ENCODE data around the gene CTDSPL. TPM values are rescaled to one million over a fixed set of nuclear protein-coding genes. Genes with fewer than 3 reads are reported as not detected.

Gene CTDSPL
- total RNA-seq, 1 donor from 2014 or later, result not detected

GRCh38 chr3:38015984-38016383 is 154.3 kb downstream of the CTDSPL start:
- Mint-ChIP-seq H3K9me3 (peaks cover 11% of the 10 kb centered on the region), H3K27ac (no peak overlapping the region), H3K4me1 (no peaks in the 10 kb centered on the region), H3K4me3 (no peak overlapping the region), H3K36me3 (ENCODE audit: low read depth) (peaks cover 21% of the 10 kb centered on the region), H3K27me3 (no peaks in the 10 kb centered on the region)
- ChIA-PET CTCF (no interaction called here), POLR2A (no interaction called here)
- TF ChIP-seq CTCF (IDR thresholded peaks at IDR 0.05), result no peak
- ATAC-seq (ENCODE audit: low read depth), result no peak
- DNase-seq, result no peak
- intact Hi-C loops (cut with micrococcal nuclease), result no loop called here

GRCh38 chr3:38016410-38016809 is 154.7 kb downstream of the CTDSPL start:
- Mint-ChIP-seq H3K4me1 (no peaks in the 10 kb centered on the region), H3K27ac (no peak overlapping the region), H3K9me3 (peaks cover 11% of the 10 kb centered on the region), H3K27me3 (no peaks in the 10 kb centered on the region), H3K4me3 (no peak overlapping the region), H3K36me3 (ENCODE audit: low read depth) (peaks cover 21% of the 10 kb centered on the region)
- ChIA-PET POLR2A (no interaction called here), CTCF (no interaction called here)
- ATAC-seq (ENCODE audit: low read depth), result no peak
- no peak for TF ChIP-seq CTCF (IDR thresholded peaks at IDR 0.05)
- intact Hi-C loops (cut with micrococcal nuclease), result no loop called here
- no peak for DNase-seq

GRCh38 chr3:38016847-38017444 is 155.3 kb downstream of the CTDSPL start:
- no peak for DNase-seq
- Mint-ChIP-seq H3K36me3 (ENCODE audit: low read depth) (peaks cover 21% of the 10 kb centered on the region), H3K4me3 (no peak overlapping the region), H3K27ac (no peak overlapping the region), H3K9me3 (peaks cover 11% of the 10 kb centered on the region), H3K27me3 (no peaks in the 10 kb centered on the region), H3K4me1 (no peaks in the 10 kb centered on the region)
- TF ChIP-seq CTCF (IDR thresholded peaks at IDR 0.05), result no peak
- intact Hi-C loops (cut with micrococcal nuclease), result no loop called here
- ChIA-PET CTCF (no interaction called here), POLR2A (no interaction called here)
- ATAC-seq (ENCODE audit: low read depth), result no peak

- ATAC-seq (ENCODE audit: low read depth), result no peak
- peaks cover 11% of the 10 kb centered on the region for H3K9me3 Mint-ChIP-seq
- POLR2A ChIA-PET, result no interaction called here
- no peaks in the 10 kb centered on the region for H3K27me3 Mint-ChIP-seq
- no peak overlapping the region for H3K27ac Mint-ChIP-seq
- no peaks in the 10 kb centered on the region for H3K4me1 Mint-ChIP-seq
- CTCF ChIA-PET, result no interaction called here
- no peak for TF ChIP-seq CTCF (IDR thresholded peaks at IDR 0.05)
- H3K4me3 Mint-ChIP-seq, result no peak overlapping the region
- DNase-seq, result no peak
- peaks cover 21% of the 10 kb centered on the region for H3K36me3 Mint-ChIP-seq (ENCODE audit: low read depth)
- intact Hi-C loops (cut with micrococcal nuclease), result no loop called here
These were observed 156.0 kb downstream of the CTDSPL start for GRCh38 chr3:38017445-38018295.

GRCh38 chr3:38018296-38019266 is 156.9 kb downstream of the CTDSPL start:
- ChIA-PET POLR2A (no interaction called here), CTCF (no interaction called here)
- ATAC-seq (ENCODE audit: low read depth) (no peak), DNase-seq (no peak)
- Mint-ChIP-seq H3K4me1 (peaks cover 3% of the 10 kb centered on the region), H3K27ac (no peak overlapping the region), H3K27me3 (no peaks in the 10 kb centered on the region), H3K4me3 (no peak overlapping the region), H3K9me3 (peaks cover 11% of the 10 kb centered on the region), H3K36me3 (ENCODE audit: low read depth) (peaks cover 21% of the 10 kb centered on the region)
- intact Hi-C loops (cut with micrococcal nuclease), result no loop called here
- TF ChIP-seq CTCF (IDR thresholded peaks at IDR 0.05), result no peak
